ENCODE data around the gene ZNF385D. TPM values are rescaled to one million over a fixed set of nuclear protein-coding genes. Genes with fewer than 3 reads are reported as not detected.
A peak's percentile ranks its signal among the peaks of the same experiment; 100 is the strongest.

ZNF385D gene
- total and polyA plus RNA-seq, 2 experiments from 2014 or later, result 2.7 to 12.3 TPM

GRCh38 chr3:21446027-21446426 is 305.0 kb downstream of the ZNF385D start:
- H3K4me3 Mint-ChIP-seq, result no peak overlapping the region
- no peak for DNase-seq (ENCODE audit: low spot score)
- Histone ChIP-seq H3K9me2 (ENCODE audit: insufficient read depth) (no peaks in the 10 kb centered on the region), H3K27ac (ENCODE audit: low read depth) (no peak overlapping the region), H3K36me3 (ENCODE audit: insufficient read depth) (no peaks in the 10 kb centered on the region), H3K4me1 (ENCODE audit: insufficient read depth) (no peaks in the 10 kb centered on the region), H3K79me2 (replicated peaks; ENCODE audit: insufficient read depth) (no peaks in the 10 kb centered on the region), H3F3A (replicated peaks; ENCODE audit: low read depth) (no peaks in the 10 kb centered on the region), H3K27me3 (ENCODE audit: insufficient read depth) (no peaks in the 10 kb centered on the region), H3K4me2 (no peak overlapping the region), H3K4me3 (no peak overlapping the region), H4K20me1 (replicated peaks; ENCODE audit: insufficient read depth) (no peaks in the 10 kb centered on the region), H2AFZ (no peak overlapping the region)
- ATAC-seq, result no peak
- H3K27ac Mint-ChIP-seq, result peak overlapping the region; percentile 68; the same call in 1 of the 2 replicates
- H3K4me1 Mint-ChIP-seq, result peaks cover 7% of the 10 kb centered on the region; the same call in 2 of the 3 replicates
- peaks cover 2% of the 10 kb centered on the region for H3K27me3 Mint-ChIP-seq (ENCODE audit: insufficient read depth, low read depth, poor library complexity)
- H3K9me3 Mint-ChIP-seq, result no peaks in the 10 kb centered on the region
- TF ChIP-seq CREB1 (CRISPR knock-in tag; IDR thresholded peaks at IDR 0.05; ENCODE audit: low read depth), result no peak
- no peaks in the 10 kb centered on the region for H3K36me3 Mint-ChIP-seq (ENCODE audit: low read depth)

- Mint-ChIP-seq H3K9me3 (no peaks in the 10 kb centered on the region), H3K27me3 (ENCODE audit: insufficient read depth, low read depth, poor library complexity) (peaks cover under 1% of the 10 kb centered on the region), H3K36me3 (ENCODE audit: low read depth) (no peaks in the 10 kb centered on the region), H3K4me3 (no peak overlapping the region), H3K4me1 (peaks cover 12% of the 10 kb centered on the region), H3K27ac (no peak overlapping the region; the same call in 1 of the 2 replicates)
- no peak overlapping the region for H3K4me3 ChIP-seq
- H4K20me1 ChIP-seq (replicated peaks; ENCODE audit: insufficient read depth), result no peaks in the 10 kb centered on the region
- H3K79me2 ChIP-seq (replicated peaks; ENCODE audit: insufficient read depth), result no peaks in the 10 kb centered on the region
- H3K4me2 ChIP-seq, result no peak overlapping the region
- TF ChIP-seq STAT1 (IDR thresholded peaks at IDR 0.05; ENCODE audit: unreplicated experiment) (no peak), ZNF114 (CRISPR knock-in tag; IDR thresholded peaks at IDR 0.05) (no peak), EZH2 (IDR thresholded peaks at IDR 0.05; ENCODE audit: low read depth, unreplicated experiment) (no peak), ZNF331 (CRISPR knock-in tag; IDR thresholded peaks at IDR 0.05; ENCODE audit: low read depth) (no peak)
- no peaks in the 10 kb centered on the region for H3F3A ChIP-seq (replicated peaks; ENCODE audit: low read depth)
- ATAC-seq, result no peak
- no peak overlapping the region for H2AFZ ChIP-seq
- H3K9me2 ChIP-seq (ENCODE audit: insufficient read depth), result no peaks in the 10 kb centered on the region
- H3K27me3 ChIP-seq (ENCODE audit: insufficient read depth), result no peaks in the 10 kb centered on the region
- no peak overlapping the region for H3K27ac ChIP-seq (ENCODE audit: low read depth)
- no peaks in the 10 kb centered on the region for H3K36me3 ChIP-seq (ENCODE audit: insufficient read depth)
- H3K4me1 ChIP-seq (ENCODE audit: insufficient read depth), result no peaks in the 10 kb centered on the region
- DNase-seq (ENCODE audit: low spot score), result no peak
Measured at GRCh38 chr3:21441821-21442220, 309.2 kb downstream of the ZNF385D start.

GRCh38 chr3:21436835-21437234 is 314.2 kb downstream of the ZNF385D start:
- no peak for ATAC-seq

More at GRCh38 chr3:21436835-21437234, 314.2 kb downstream of the ZNF385D start:
- TF ChIP-seq REST (IDR thresholded peaks at IDR 0.05; ENCODE audit: unreplicated experiment) (no peak), EZH2phosphoT487 (IDR thresholded peaks at IDR 0.05; ENCODE audit: unreplicated experiment) (no peak), ETS1 (IDR thresholded peaks at IDR 0.05) (no peak), STAT1 (IDR thresholded peaks at IDR 0.05; ENCODE audit: unreplicated experiment) (no peak)
- Histone ChIP-seq H3F3A (replicated peaks; ENCODE audit: low read depth) (no peaks in the 10 kb centered on the region), H3K36me3 (ENCODE audit: insufficient read depth) (no peaks in the 10 kb centered on the region), H3K4me1 (ENCODE audit: insufficient read depth) (0 out of 2 replicates have a peak, but pooled peaks cover 5% of the 10 kb centered on the region), H3K9me2 (ENCODE audit: insufficient read depth) (no peaks in the 10 kb centered on the region), H3K27me3 (ENCODE audit: insufficient read depth) (no peaks in the 10 kb centered on the region), H3K4me2 (no peak overlapping the region), H4K20me1 (replicated peaks; ENCODE audit: insufficient read depth) (no peaks in the 10 kb centered on the region), H2AFZ (no peak overlapping the region), H3K27ac (ENCODE audit: low read depth) (no peak overlapping the region), H3K79me2 (replicated peaks; ENCODE audit: insufficient read depth) (no peaks in the 10 kb centered on the region), H3K4me3 (no peak overlapping the region)
- peak; percentile 19 for DNase-seq (ENCODE audit: low spot score)
- Mint-ChIP-seq H3K27me3 (ENCODE audit: insufficient read depth, low read depth, poor library complexity) (peaks cover 2% of the 10 kb centered on the region), H3K4me1 (peaks cover 9% of the 10 kb centered on the region), H3K36me3 (ENCODE audit: low read depth) (no peaks in the 10 kb centered on the region), H3K4me3 (no peak overlapping the region), H3K9me3 (no peaks in the 10 kb centered on the region), H3K27ac (peak overlapping the region; percentile 48)

Data from GM23338 (cell line).